Skin epidermis (tissue), 12 donors: Measurements from ENCODE around the gene RPAP3.

Experiments
- H3K27ac ChIP-seq, 21 experiments: fragments of 200-600 bp; sonication (generic) in 11 of 21; one replicate each; pipeline ENCODE4 v1.5.0; 2020; ENCODE audit warnings: mild to moderate bottlenecking in 3 of 21, inconsistent platforms in 2 of 21, moderate library complexity in 2 of 21
- H3K4me3 ChIP-seq, 7 experiments: fragments of 200-600 bp; sonication (generic) in 2 of 7; one replicate each; pipeline ENCODE4 v1.5.0; 2020; ENCODE audit warnings: inconsistent platforms in 2 of 7, mild to moderate bottlenecking in 2 of 7, moderate library complexity in 1 of 7

The RPAP3 gene, protein sequence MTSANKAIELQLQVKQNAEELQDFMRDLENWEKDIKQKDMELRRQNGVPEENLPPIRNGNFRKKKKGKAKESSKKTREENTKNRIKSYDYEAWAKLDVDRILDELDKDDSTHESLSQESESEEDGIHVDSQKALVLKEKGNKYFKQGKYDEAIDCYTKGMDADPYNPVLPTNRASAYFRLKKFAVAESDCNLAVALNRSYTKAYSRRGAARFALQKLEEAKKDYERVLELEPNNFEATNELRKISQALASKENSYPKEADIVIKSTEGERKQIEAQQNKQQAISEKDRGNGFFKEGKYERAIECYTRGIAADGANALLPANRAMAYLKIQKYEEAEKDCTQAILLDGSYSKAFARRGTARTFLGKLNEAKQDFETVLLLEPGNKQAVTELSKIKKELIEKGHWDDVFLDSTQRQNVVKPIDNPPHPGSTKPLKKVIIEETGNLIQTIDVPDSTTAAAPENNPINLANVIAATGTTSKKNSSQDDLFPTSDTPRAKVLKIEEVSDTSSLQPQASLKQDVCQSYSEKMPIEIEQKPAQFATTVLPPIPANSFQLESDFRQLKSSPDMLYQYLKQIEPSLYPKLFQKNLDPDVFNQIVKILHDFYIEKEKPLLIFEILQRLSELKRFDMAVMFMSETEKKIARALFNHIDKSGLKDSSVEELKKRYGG

DNA sequence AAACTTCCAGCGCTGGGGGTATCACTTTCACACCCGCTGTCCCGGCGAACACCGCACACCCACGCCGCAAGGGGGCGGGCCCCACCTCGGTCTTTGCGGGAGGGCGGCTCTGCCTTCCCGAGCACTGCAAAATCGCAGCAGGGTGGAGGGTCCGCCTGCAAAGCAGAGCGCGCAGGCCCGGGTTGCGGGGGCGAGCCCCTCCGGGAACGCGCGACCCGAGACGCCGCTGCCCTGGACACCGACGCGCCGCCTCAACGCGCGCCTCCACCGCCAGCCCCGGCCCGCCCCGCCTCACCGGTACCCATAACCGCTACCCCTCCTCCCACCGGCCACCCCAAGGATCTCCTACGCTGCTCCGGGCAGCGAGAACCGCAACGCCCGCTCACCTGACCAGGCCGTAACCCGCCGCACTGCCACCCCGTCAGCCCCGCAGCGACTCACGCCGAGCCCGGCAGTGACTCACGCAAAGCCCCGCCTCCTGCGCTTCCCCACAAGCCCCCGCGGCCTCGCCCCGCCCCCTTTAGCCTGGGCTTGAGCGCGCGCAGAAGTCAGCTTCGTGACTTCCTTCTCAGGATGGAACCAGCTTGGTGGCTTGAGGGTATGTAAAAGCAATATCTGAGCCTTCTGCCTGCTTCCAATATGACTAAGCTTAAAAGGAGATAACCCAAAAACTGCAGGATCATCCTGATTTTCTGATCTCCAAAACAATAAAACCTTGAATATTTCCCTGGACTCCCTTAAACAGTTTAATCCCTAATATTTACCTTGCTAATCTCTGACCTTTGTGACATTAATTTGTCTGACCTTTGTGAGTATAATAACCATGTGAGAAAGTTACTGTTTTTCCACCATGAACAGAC is at the start of gene RPAP3:
Gene RPAP3, minus strand, starts transcription at position 465 of the 860 bp plus-strand sequence. CDS start 3,190 bp downstream, outside the sequence.
- peak within 1 kb of the TSS; percentile 71 to 96 (median 91) for H3K27ac ChIP-seq
- peak within 1 kb of the TSS; percentile 90 to 99 (median 97) for H3K4me3 ChIP-seq

DNA sequence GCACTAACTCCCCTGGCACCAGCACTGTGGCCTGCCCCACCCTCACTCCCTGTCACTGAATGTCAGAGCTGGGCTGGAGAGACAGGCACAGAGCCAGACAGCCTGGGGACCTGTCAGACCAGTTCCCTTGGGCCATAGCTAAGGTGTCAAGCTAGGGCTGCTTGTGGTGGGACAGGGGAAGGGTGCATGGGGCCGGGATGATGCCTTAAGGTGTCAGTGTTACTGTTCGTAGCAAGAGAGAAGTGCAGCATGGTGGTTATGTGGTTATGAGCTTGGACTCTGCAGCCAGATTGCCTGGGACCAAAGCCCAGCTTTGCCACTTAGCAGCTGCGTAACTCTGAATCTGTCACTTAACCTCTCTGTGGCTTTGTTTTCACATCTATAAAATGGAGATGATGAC is 49.1 kb upstream of the RPAP3 start:
- H3K4me3 ChIP-seq, result no peak overlapping the region
- H3K27ac ChIP-seq, result peak overlapping the region in 6 of 21 experiments; percentile 10 to 70 (median 50)

DNA sequence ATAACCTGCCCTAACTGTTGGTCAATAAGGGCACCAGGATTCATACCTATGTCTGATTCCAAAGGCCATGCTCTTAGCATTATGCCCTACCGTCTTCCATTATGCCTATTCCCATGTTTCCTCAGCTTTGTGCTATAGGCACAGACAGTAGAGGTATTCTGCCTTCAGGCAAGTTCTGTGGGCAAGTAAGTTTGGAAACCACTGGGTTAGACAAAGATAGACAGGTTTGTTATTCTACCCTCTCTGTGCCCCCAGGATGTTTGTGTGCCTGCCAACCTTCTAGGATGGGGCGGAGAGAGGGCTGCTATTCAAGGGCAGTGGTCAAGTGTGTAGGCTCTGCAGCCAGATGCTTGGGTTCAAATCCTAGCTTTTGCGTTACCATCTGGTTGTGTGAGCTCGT is 48.3 kb upstream of the RPAP3 start:
- no peak overlapping the region for H3K4me3 ChIP-seq
- H3K27ac ChIP-seq, result peak overlapping the region in 16 of 21 experiments; percentile 11 to 70 (median 42)

DNA sequence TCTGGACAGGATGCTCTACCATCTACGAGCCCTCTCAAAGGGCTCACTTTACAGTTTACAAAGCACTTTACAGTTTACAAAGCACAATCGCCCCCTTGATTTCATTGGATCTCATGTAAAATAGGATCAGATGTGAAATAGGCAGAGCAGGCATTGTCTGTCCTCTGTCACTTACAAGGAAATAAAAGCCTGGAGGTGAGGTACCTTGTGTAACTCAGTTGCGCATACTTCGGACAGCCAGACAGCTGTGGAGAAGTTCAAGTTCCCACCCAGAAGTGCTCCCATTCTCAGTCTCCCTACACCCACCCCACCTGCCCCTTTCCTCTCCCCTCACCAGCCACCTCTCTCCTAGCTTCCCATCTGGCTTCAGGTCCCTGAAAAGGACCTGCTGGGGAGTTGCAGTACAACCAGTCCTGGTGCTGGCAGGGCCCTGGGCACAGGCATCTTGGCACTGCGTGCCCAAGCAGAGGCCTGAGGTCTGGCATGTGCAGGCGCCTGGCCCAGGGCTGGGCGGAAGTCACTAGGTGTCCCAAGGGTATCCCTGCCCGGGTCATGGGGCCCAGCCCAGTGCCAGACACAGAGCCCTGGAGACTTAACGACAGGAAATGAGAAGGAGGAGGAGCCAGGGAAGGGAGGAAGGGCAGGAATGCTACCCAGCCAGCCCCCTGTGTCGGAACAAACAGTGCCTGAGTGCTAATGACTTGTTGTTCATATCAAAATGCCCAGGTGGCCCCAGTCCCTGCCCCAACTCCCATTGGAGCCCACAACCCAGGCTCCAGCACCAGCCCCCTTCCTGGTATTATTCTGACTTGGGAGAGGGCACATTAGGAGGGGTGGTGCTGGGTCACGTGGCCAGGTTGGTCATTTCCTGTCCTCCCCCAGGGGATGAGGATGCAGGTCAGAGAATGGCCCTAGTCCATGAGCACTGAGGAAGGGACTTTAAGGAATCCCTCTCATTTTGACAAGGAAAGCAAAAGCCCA is 47.5 kb upstream of the RPAP3 start:
- peak overlapping the region in 18 of 21 experiments; percentile 2 to 70 (median 47) for H3K27ac ChIP-seq

DNA sequence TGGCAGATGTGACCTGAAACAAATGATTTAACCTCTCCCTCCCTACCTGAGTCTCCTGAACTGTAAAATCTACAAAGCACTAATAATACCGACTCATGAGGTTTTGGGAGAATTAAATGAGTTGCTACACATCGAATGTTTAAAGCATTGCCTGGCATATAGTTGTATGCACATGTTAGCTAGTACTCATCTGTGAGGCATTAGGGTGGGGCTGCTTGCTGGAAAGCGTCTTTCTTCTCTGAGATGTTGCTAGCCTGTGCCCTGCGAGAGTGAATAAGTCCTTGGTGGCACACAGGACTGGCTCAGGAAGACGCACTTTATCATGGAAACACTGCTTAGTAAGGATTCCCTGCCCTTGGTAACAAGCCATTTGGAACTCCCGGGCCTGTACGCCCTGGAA is 46.7 kb upstream of the RPAP3 start:
- Histone ChIP-seq H3K4me3 (no peak overlapping the region), H3K27ac (peak overlapping the region in 18 of 21 experiments; percentile 2 to 70 (median 41))

More for the DNA sequence above, 47.5 kb upstream of the RPAP3 start:
- no peak overlapping the region for H3K4me3 ChIP-seq

DNA sequence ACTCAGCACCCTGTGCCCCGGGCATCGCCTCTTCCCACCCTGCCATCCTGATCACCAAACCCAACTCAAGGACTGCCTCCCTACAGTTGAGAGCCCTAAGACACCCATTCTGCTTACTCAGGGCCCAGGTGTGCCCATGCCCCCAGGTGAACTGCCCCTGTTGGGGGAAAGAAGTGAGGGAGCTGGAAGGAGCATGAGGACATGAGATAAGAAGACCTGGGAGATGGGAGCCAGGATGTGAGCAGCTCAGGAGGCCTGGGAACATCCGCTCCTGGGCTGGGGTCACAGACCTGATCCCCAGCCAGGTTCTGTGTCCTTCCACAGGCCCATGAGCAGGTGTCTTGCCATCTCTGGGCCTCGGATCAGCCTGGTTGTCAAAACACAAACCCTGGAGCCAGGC is 46.3 kb upstream of the RPAP3 start:
- H3K27ac ChIP-seq, result peak overlapping the region in 13 of 21 experiments; percentile 4 to 70 (median 35)

DNA sequence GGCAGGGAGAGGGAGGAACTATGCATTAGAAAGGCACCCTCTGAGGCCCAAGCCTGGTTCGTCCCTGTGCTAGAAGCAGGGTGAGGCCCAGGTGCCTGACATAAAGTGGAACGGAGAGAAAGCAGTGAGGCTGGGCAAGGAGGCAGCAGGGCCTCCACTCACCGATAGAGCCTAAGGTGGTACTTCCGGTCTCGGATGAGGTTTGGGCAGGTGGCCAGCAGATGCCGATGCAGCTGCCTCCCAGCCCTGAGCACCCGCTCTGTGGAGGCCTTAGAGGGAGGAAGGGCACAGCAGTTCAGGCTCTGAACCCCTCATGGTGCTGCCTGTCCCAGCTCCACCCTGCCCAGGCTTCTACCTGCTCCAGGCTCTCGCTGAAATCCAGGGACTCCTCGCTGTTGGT is 45.7 kb upstream of the RPAP3 start:
- H3K4me3 ChIP-seq, result no peak overlapping the region
- peak overlapping the region in 5 of 21 experiments; percentile 4 to 59 (median 35) for H3K27ac ChIP-seq

More for the DNA sequence above, 46.3 kb upstream of the RPAP3 start:
- H3K4me3 ChIP-seq, result no peak overlapping the region

DNA sequence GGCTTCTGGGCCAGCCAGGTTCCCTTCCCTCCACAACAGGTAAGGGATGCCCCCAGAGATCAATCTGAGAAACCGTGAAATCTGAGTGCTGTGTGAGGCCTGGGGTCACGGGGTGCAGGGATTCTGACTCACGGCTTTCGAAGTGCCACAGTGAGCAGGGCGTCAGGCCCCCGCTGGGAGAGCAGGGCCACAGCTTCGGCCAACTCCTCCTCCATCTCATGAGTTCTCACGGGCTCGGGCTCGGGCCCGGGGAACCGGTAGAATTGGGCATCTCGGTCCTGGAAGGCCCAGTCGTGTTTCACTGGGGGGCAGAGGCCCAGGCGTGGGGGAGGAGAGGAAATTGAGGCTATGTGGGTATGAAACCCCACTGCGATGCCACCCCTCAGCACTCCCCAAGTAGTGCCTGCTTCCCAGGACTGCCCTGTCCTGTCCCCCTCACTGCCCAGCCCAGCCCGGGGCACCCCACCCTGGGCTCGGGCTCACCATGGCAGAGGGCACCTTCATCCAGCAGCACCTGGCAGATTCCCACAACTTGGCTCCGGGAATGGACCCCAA is 45.2 kb upstream of the RPAP3 start:
- Histone ChIP-seq H3K4me3 (no peak overlapping the region), H3K27ac (no peak overlapping the region)

DNA sequence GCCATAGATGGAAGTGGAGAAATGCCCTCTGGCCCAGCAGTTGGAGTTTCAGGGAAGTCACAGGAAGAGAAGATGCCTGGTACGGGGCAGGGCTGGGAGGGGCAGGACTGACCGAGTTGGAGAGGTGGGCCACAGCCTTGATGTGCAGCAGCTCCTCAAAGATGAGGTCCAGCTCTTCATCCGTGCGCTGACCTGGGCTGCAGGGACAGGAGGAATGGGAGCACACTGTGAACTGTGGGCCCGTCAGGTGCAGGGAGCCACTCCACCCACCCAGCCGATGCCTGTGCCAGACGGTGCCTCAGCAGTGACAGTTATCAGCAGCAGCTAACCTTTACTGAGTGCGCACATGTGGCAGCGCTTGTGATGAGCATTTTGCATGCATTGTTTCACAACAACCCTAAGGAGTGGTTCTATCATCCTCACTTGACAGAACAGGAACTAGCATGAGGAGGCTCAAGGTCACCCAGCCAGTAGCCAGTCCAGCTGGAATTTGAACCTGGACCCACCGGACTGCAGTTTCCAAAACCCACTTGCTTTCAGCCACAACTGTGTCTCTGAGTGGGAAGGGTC is 44.5 kb upstream of the RPAP3 start:
- H3K4me3 ChIP-seq, result no peak overlapping the region
- H3K27ac ChIP-seq, result no peak overlapping the region

DNA sequence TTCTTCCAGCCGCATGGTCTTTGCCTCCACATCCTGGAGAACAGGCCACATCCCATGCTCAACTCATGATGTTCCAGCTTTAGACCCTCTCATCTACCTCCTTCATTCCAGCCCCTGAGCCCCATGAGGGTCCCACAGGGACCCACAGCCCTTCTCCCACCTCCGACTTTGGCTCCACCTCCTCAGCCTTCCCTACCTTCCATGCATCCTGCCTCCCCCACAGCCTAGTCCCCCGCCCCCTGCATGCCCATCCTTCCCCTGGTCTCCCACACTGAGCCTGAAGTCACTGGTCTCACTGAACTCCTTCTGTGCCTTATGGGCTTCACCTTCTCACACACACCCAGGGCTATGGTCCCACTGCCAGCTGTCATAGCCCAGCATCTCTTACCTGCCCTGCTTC is 43.1 kb upstream of the RPAP3 start:
- H3K27ac ChIP-seq, result no peak overlapping the region
- no peak overlapping the region for H3K4me3 ChIP-seq

DNA sequence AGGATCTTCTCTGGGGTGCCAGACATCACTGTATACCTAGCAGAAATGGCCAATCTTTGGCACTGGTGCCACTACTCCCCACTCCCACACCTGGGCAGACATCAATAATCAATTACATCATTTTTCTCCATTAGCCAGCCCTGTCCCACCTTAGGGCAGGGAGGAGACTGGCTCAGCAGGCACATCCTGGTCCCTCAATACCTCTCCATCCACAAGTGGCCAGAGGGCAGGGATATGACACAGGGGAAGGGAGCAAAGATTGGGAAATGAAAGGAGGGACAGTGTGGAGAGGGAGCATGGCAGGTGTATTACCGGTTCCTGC is 42.6 kb upstream of the RPAP3 start:
- no peak overlapping the region for H3K4me3 ChIP-seq
- H3K27ac ChIP-seq, result no peak overlapping the region

DNA sequence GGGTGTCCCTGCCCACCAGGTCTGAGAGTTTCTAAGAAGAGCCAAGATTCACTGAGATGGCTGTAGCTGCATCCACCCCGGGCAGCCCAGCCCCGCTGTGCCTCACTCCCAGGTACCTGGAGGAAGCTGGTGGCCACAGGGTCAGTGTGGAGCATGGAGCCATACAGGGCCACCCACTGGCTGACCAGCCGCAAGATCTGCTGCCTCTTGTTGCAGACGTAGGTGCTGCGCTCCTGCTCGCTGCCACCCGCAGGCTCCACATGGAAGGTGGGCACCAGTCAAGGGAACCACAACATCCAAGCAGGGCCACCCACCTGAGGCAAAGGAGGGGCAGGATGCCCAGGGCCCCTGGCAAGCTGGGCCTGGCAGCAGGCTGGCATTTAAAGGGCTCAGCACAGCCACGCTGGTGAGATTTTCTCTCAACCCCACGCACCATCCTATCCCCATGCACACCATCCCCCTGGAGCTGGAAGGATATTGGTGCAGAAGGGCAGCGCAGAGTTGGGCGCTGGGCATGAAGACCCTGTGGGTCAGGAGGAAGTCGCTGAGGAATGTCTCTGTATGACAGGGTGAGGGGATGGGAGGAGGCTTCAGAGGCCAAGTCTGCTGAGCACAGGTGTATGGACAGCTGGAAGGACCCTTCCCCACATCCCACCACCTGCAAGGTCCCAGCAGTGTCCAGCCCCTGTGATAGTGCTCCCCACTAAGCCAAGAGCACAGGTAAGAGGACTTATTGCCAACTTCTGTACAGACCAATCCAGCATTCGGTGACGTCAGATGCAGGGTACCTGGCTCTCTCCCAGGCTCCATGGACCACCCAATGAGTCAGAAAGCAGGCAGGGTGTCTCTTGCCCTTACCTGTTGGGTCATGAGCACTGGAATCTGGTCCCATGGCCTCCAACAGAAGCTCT is 42.0 kb upstream of the RPAP3 start:
- Histone ChIP-seq H3K4me3 (no peak overlapping the region), H3K27ac (no peak overlapping the region)

DNA sequence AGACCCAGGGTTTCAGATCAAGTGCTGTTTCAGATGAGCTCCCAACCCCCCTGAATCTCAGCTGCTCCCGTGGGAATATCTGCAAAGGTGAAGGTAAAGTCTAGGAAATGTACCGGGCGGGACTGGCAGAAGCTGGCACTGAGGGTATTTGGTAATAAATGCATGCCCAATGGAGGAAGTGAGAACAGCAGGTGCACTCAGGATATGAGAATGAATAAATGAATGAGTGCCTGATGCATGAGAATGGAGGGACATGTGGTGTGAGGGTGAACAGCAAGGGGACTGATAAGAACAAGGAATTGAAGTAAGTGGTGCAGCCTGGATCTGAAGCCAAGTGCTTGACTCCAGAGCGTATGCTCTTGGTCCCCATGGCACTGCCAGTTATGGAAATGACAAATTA is 41.3 kb upstream of the RPAP3 start:
- no peak overlapping the region for H3K27ac ChIP-seq
- H3K4me3 ChIP-seq, result no peak overlapping the region

DNA sequence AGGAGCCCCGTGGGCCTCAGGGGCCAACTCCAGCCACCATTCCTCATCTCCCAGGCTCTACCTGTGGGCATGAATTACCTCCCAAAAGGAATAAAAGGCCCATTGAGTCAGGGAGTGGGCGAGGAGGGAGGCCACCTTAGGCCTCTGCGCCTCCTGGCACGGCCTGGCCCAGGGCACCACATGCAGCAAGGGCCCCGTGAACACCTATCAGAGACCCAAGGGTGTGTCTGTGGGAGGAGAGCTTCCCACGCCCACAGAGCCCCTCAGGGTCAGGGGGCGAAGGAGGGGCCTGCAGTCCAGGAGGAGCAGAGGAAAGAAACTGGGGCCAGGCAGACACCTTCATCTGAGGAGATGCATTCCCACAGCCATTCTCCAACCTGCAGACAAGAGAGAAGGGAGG is 40.7 kb upstream of the RPAP3 start:
- H3K27ac ChIP-seq, result no peak overlapping the region
- no peak overlapping the region for H3K4me3 ChIP-seq

DNA sequence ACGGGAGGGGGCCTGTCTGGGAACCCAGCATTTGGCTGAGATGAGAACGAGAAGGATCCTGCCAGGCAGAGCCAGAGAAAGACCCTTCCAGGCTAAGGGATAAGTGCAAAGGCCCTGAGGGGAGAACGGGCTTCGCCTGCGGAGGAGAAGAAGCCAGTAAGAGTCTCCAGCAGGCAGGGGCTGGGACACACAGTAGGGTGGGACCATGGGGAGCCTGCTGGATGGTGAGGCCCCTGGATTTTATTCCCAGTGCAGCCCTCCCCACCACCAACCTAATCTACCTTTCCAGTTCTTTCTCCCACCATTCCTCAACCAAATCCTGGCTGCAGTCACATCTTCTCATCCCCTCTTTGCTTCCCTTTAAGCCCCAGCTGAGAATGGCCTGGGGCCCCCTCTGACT is 40.2 kb upstream of the RPAP3 start:
- Histone ChIP-seq H3K27ac (no peak overlapping the region), H3K4me3 (no peak overlapping the region)

DNA sequence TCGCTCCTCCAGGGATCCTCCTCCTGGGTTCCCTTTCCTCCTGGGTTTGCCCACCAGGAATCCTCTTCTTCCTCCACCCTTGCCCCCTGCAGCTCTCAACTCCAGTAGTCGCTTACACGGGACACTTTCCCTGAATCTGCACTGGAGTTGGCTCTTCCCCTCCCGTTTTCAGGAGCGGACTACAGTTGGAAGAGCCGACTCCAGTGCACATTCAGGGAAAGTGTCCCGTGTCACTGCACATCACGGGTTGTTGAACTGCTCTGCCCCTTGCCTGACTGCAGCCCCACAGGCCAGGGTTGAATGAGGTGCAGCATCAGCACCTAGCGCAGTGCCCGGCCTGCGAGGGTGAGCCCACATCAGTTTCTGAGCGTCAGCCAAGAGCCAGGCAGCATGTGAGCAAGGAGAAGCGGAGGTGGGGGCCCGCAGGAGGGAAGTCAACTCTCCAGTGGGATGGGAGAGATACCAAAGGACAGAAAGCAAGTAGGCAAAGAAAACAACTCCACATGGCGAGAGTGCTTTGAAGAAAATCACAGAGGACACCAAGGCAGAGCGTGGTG is 39.7 kb upstream of the RPAP3 start:
- Histone ChIP-seq H3K27ac (no peak overlapping the region), H3K4me3 (no peak overlapping the region)

DNA sequence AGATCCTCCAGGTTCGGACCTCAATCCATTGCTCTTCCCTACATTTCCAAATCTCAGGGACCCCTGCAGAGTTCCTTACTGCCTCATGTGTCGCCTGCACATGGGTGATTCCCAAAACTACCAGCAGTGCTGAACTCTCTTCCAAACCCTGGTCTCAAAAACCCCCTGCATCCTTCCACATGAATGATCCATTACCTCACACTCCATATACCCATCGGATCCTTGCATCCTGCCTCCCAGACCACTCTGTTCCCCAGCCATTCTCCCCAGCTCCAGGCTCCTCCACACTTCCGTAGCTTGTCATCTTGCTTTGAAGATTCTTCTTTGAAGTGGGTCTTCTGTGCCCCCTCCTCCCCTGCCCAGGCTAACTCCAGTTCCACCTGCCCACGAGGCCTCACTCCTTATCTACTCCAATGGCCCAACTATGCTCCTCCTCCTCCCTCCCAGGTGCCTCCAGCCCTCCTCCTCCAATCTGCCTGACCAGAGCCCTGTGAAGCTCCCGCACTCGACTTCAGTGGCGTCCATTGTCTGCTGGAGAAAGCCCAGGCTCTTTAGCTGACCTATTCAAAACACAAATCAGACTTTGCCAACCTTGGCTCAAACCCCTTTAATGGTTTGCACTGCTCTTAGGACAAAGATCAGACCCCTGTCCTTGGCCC is 39.1 kb upstream of the RPAP3 start:
- Histone ChIP-seq H3K27ac (no peak overlapping the region), H3K4me3 (no peak overlapping the region)
